ENCODE results near the gene PCARE.
"Not testable (repeated sequence)": the region's sequence is repeated elsewhere in the genome, so short reads cannot be mapped to it uniquely, and the experiment has no call there.

The PCARE gene

GRCh38 chr2:29112379-29112778, 38.1 kb upstream of the PCARE start:
- no peak for DNase-seq (ENCODE audit: extremely low spot score)
- ChIA-PET POLR2A (no interaction called here), CTCF (no interaction called here)
- no peak for TF ChIP-seq CTCF (IDR thresholded peaks at IDR 0.05; ENCODE audit: control extremely low read depth, extremely low read depth, low read depth, missing control alignments)

GRCh38 chr2:29110916-29111535, 36.7 kb upstream of the PCARE start:
- no peak for TF ChIP-seq CTCF (IDR thresholded peaks at IDR 0.05; ENCODE audit: control extremely low read depth, extremely low read depth, low read depth, missing control alignments)
- peak; percentile 46 for DNase-seq (ENCODE audit: extremely low spot score)
- CTCF ChIA-PET = interaction anchor here (1.1 kb wide), 1 partner anchor 18 kb away, joined by 3 read pairs; no protein-coding TSS in a partner anchor
- POLR2A ChIA-PET = no interaction called here

- DNase-seq (ENCODE audit: extremely low spot score) = no peak
- no peak for TF ChIP-seq CTCF (IDR thresholded peaks at IDR 0.05; ENCODE audit: control extremely low read depth, extremely low read depth, low read depth, missing control alignments)
- POLR2A ChIA-PET = no interaction called here
- CTCF ChIA-PET = interaction anchor here (1.3 to 1.7 kb wide), 2 partner anchors 11 to 20 kb away, joined by 3 to 6 read pairs; no protein-coding TSS in a partner anchor
These were observed 34.9 kb upstream of the PCARE start for GRCh38 chr2:29109246-29109645.

- POLR2A ChIA-PET = no interaction called here
- no peak for DNase-seq (ENCODE audit: extremely low spot score)
- TF ChIP-seq CTCF (IDR thresholded peaks at IDR 0.05; ENCODE audit: control extremely low read depth, extremely low read depth, low read depth, missing control alignments) = no peak
- CTCF ChIA-PET = interaction anchor here (1.3 to 2.7 kb wide), 3 partner anchors 10 to 21 kb away, joined by 3 to 6 read pairs (median 6); no protein-coding TSS in a partner anchor
These were observed 33.9 kb upstream of the PCARE start for GRCh38 chr2:29108225-29108624.

GRCh38 chr2:29107547-29107946, 33.2 kb upstream of the PCARE start:
- CTCF ChIA-PET = interaction anchor here (1.0 to 2.7 kb wide), 3 partner anchors 10 to 29 kb away, joined by 3 to 6 read pairs (median 3); no protein-coding TSS in a partner anchor
- not testable (repeated sequence) for DNase-seq (ENCODE audit: extremely low spot score)
- POLR2A ChIA-PET = interaction anchor here (0.7 kb wide), 1 partner anchor 22 kb away, joined by 10 read pairs; no protein-coding TSS in a partner anchor

GRCh38 chr2:29106980-29107388, 32.7 kb upstream of the PCARE start:
- CTCF ChIA-PET = interaction anchor here (1.0 to 2.7 kb wide), 3 partner anchors 11 to 28 kb away, joined by 3 to 6 read pairs (median 3); no protein-coding TSS in a partner anchor
- POLR2A ChIA-PET = interaction anchor here (0.7 kb wide), 1 partner anchor 22 kb away, joined by 10 read pairs; no protein-coding TSS in a partner anchor
- TF ChIP-seq CTCF (IDR thresholded peaks at IDR 0.05; ENCODE audit: control extremely low read depth, extremely low read depth, low read depth, missing control alignments) = no peak
- DNase-seq (ENCODE audit: extremely low spot score) = no peak

- no peak for DNase-seq (ENCODE audit: extremely low spot score)
- CTCF ChIA-PET = interaction anchor here (0.8 to 2.7 kb wide), 6 partner anchors 10 to 150 kb away, joined by 3 to 6 read pairs (median 4); no protein-coding TSS in a partner anchor
- POLR2A ChIA-PET = no interaction called here
- no peak for TF ChIP-seq CTCF (IDR thresholded peaks at IDR 0.05; ENCODE audit: control extremely low read depth, extremely low read depth, low read depth, missing control alignments)
These were observed 31.9 kb upstream of the PCARE start for GRCh38 chr2:29106256-29106655.

Measured in GM10248 (cell line).